Neural cell (in vitro differentiated cells): ENCODE measurements around the gene ARHGEF2. TPM values are rescaled to one million over a fixed set of nuclear protein-coding genes. Genes with fewer than 3 reads are reported as not detected.
A peak's percentile ranks its signal among the peaks of the same experiment; 100 is the strongest.

Experiments used
- H2AFZ ChIP-seq: fragments of 200-600, 300-800 bp; sonication (generic), shearing (Covaris generic); 2 replicates; pipeline ENCODE4 v1.6.0; 2014; ENCODE audit warnings: low read depth, mild to moderate bottlenecking, antibody characterized with exemption, low read length, moderate library complexity
- H3F3A ChIP-seq: fragments of 200-600 bp; shearing (Covaris generic); 2 replicates; pipeline ENCODE4 v1.6.1; 2016; ENCODE audit warnings: mild to moderate bottlenecking, moderate library complexity, mixed read lengths, antibody characterized with exemption, low read length; ENCODE audit not compliant: insufficient read depth, poor library complexity, severe bottlenecking
- H3K27ac ChIP-seq: fragments of 200-600, 300-800 bp; sonication (generic), shearing (Covaris generic); 2 replicates; pipeline ENCODE4 v1.5.1; 2014; ENCODE audit warnings: mild to moderate bottlenecking, low read length, moderate library complexity
- H3K27me3 ChIP-seq: fragments of 300-800, 200-600 bp; sonication (generic), shearing (Covaris generic); 2 replicates; pipeline ENCODE4 v1.6.0; 2014; ENCODE audit warnings: mild to moderate bottlenecking, low read depth, low read length, moderate library complexity; ENCODE audit not compliant: insufficient read depth
- H3K36me3 ChIP-seq: fragments of 300-800, 200-600 bp; sonication (generic), shearing (Covaris generic); 2 replicates; pipeline ENCODE4 v1.5.1; 2014; ENCODE audit warnings: mild to moderate bottlenecking, antibody characterized with exemption, low read length, moderate library complexity; ENCODE audit not compliant: insufficient read depth
- H3K4me2 ChIP-seq: fragments of 300-800, 200-600 bp; sonication (generic), shearing (Covaris generic); 2 replicates; pipeline ENCODE4 v1.6.0; 2014; ENCODE audit warnings: mild to moderate bottlenecking, low read length
- H3K4me3 ChIP-seq: fragments of 300-800, 200-600 bp; sonication (generic), shearing (Covaris generic); 2 replicates; pipeline ENCODE4 v1.5.1; 2014; ENCODE audit warnings: mild to moderate bottlenecking, low read length, moderate library complexity
- H3K79me2 ChIP-seq: fragments of 200-600 bp; shearing (Covaris generic); replicated peaks from 2 replicates; pipeline ENCODE4 v1.6.0; 2014; ENCODE audit warnings: mild to moderate bottlenecking, low read length, moderate library complexity; ENCODE audit not compliant: insufficient read depth
- H3K9ac ChIP-seq: fragments of 300-800, 200-600 bp; sonication (generic), shearing (Covaris generic); 2 replicates; pipeline ENCODE4 v1.6.1; 2016; ENCODE audit warnings: mild to moderate bottlenecking, low read length, mixed read lengths
- H3K9me2 ChIP-seq: fragments of 200-600 bp; shearing (Covaris generic); 2 replicates; pipeline ENCODE4 v1.6.1; 2016; ENCODE audit warnings: mild to moderate bottlenecking, low read length, mixed read lengths; ENCODE audit not compliant: insufficient read depth
- H3K9me3 ChIP-seq: fragments of 200-600, 300-800 bp; sonication (generic), shearing (Covaris generic); 2 replicates; pipeline ENCODE4 v1.6.1; 2016; ENCODE audit warnings: mild to moderate bottlenecking, mixed run types, low read length, moderate library complexity, mixed read lengths
- H4K20me1 ChIP-seq: fragments of 200-600 bp; shearing (Covaris generic); 2 replicates; pipeline ENCODE4 v1.6.1; 2016; ENCODE audit warnings: mild to moderate bottlenecking, mixed run types; ENCODE audit not compliant: insufficient read depth
- EP300 ChIP-seq: fragments of 450-650 bp; conservative IDR thresholded peaks from 2 replicates; pipeline ENCODE4 v1.6.1; 2014; ENCODE audit warnings: antibody characterized with exemption, mild to moderate bottlenecking, moderate library complexity; ENCODE audit not compliant: poor library complexity, severe bottlenecking
- EZH2 ChIP-seq: fragments of 200-600, 300-800 bp; shearing (Covaris generic), sonication (generic); IDR thresholded peaks from 2 replicates; pipeline ENCODE4 v1.6.1; 2014; ENCODE audit warnings: antibody characterized with exemption, low read length, borderline replicate concordance, mild to moderate bottlenecking; ENCODE audit not compliant: insufficient read depth, poor library complexity, severe bottlenecking
- POLR2AphosphoS5 ChIP-seq: IDR thresholded peaks from 2 replicates; pipeline ENCODE4 v1.6.1; 2012
- REST ChIP-seq: IDR thresholded peaks from 2 replicates; pipeline ENCODE4 v1.6.1; 2012; ENCODE audit warnings: borderline replicate concordance
- SMC3 ChIP-seq: fragments of 450-650 bp; conservative IDR thresholded peaks from 2 replicates; pipeline ENCODE4 v1.6.1; 2014; ENCODE audit warnings: antibody characterized with exemption, mild to moderate bottlenecking, moderate library complexity; ENCODE audit not compliant: poor library complexity
- polyA plus RNA-seq: library from polyadenylated mRNA; depleted of rRNA; stranded (reverse); fragments of >200 nt; gene quantifications from 2 replicates; pipeline ENCODE4 v1.2.3, GENCODE V29; 2014
- TF ChIP-seq, protein P1 (sequence below): fragments of 450-650 bp; IDR thresholded peaks from 2 replicates; pipeline ENCODE4 v1.5.1; 2014; ENCODE audit warnings: antibody characterized with exemption, mild to moderate bottlenecking, moderate library complexity; ENCODE audit not compliant: poor library complexity, severe bottlenecking

The ARHGEF2 gene
- polyA plus RNA-seq, 1 donor from 2014 or later, result 45.1 TPM

GRCh38 chr1:155912056-155912536 lies 66.3 kb downstream of the ARHGEF2 start:
- H3K9me3 ChIP-seq, result no peaks in the 10 kb centered on the region
- H3K9me2 ChIP-seq, result no peaks in the 10 kb centered on the region
- no peak overlapping the region for H3K4me3 ChIP-seq
- no peak overlapping the region for H3K4me2 ChIP-seq
- H3K9ac ChIP-seq, result no peak overlapping the region
- peaks cover 22% of the 10 kb centered on the region for H3K79me2 ChIP-seq
- no peaks in the 10 kb centered on the region for H4K20me1 ChIP-seq
- no peak overlapping the region for H2AFZ ChIP-seq
- no peaks in the 10 kb centered on the region for H3K27me3 ChIP-seq
- no peaks in the 10 kb centered on the region for H3F3A ChIP-seq
- H3K36me3 ChIP-seq, result peaks cover 5% of the 10 kb centered on the region
- H3K27ac ChIP-seq, result no peak overlapping the region
- TF ChIP-seq EP300, result no peak
- no peak for TF ChIP-seq EZH2
- no peak for TF ChIP-seq SMC3
- TF ChIP-seq, protein P1, sequence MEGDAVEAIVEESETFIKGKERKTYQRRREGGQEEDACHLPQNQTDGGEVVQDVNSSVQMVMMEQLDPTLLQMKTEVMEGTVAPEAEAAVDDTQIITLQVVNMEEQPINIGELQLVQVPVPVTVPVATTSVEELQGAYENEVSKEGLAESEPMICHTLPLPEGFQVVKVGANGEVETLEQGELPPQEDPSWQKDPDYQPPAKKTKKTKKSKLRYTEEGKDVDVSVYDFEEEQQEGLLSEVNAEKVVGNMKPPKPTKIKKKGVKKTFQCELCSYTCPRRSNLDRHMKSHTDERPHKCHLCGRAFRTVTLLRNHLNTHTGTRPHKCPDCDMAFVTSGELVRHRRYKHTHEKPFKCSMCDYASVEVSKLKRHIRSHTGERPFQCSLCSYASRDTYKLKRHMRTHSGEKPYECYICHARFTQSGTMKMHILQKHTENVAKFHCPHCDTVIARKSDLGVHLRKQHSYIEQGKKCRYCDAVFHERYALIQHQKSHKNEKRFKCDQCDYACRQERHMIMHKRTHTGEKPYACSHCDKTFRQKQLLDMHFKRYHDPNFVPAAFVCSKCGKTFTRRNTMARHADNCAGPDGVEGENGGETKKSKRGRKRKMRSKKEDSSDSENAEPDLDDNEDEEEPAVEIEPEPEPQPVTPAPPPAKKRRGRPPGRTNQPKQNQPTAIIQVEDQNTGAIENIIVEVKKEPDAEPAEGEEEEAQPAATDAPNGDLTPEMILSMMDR, result no peak

DNA sequence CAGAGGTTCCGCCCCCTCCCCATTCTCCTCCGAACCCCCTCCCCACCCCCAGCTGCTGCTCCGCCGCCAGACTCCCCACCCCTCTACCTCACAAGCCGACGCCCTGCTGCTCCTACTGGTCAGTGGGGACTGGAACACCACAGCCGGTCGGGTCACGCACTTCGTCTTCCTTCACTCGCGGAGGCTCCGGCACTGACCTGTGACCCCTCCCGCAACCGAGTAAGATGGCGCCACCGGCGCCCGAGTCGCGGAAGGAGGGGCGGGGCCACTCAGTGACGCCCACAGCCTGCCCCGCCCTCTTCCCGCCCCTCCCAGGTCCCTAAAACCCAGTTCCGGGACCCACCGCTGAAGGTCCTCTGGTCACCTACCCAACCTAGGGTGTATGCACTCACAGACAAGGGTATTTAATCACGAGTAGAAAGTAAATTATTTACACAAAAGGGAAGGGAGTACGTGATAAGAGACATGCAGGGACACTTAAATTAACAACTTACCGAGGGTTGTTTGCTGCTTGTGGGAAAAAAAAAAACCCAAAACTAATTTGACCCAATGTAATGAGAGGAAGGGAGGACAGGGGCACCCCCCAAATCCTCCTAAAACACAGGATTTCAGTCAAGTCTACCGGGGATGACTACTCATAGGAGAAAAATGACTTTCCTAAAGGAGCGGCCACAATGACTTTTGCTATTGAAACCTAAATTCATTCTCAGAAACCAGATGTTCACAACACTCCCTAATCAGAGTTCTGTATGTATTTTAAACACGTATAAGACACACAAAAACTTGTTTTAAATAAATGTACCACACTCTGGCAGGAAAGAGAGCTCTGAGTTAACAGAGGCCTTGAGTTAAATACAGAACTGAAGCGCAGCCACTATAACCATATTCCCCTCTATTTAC lies 66.9 kb downstream of the ARHGEF2 start, which contains the start of gene RIT1:
RIT1 (minus strand) TSS at position 194 of the 900 bp plus-strand sequence. CDS start 588 bp downstream, outside the sequence.
- H3K36me3 ChIP-seq, result peaks cover 3% of the 10 kb centered on the region

More for the DNA sequence above, 66.9 kb downstream of the ARHGEF2 start, which contains the start of gene RIT1:
- H2AFZ ChIP-seq, result peak within 1 kb of the TSS; percentile 45
- peaks cover 22% of the 10 kb centered on the region for H3K79me2 ChIP-seq
- peak; percentile 82 for TF ChIP-seq POLR2AphosphoS5
- TF ChIP-seq SMC3, result no peak
- peak; percentile 33 for TF ChIP-seq REST
- H3K27me3 ChIP-seq, result no peaks in the 10 kb centered on the region
- H3K4me2 ChIP-seq, result peak within 1 kb of the TSS; percentile 61
- H3K9ac ChIP-seq, result peak within 1 kb of the TSS; percentile 78
- no peaks in the 10 kb centered on the region for H4K20me1 ChIP-seq
- H3K9me2 ChIP-seq, result no peaks in the 10 kb centered on the region
- H3F3A ChIP-seq, result no peaks in the 10 kb centered on the region
- H3K4me3 ChIP-seq, result peak within 1 kb of the TSS; percentile 89
- H3K9me3 ChIP-seq, result no peaks in the 10 kb centered on the region
- peak within 1 kb of the TSS; percentile 68 for H3K27ac ChIP-seq
